Measurements from ENCODE around the gene KNTC1. TPM values are rescaled to one million over a fixed set of nuclear protein-coding genes. Genes with fewer than 3 reads are reported as not detected.

KNTC1 gene
- total RNA-seq, 1 experiment from 2014 or later = 71.3 TPM

- no peak overlapping the region for H2AFZ ChIP-seq (ENCODE audit: low read length)
- H3K79me2 ChIP-seq (ENCODE audit: insufficient read depth, low read length) = no peaks in the 10 kb centered on the region
- H2BK15ac ChIP-seq (ENCODE audit: low read depth, low read length) = no peak overlapping the region
- no peaks in the 10 kb centered on the region for H4K20me1 ChIP-seq (ENCODE audit: control insufficient read depth, insufficient read depth, insufficient read length)
- H2BK12ac ChIP-seq (ENCODE audit: insufficient read length, low read depth, low read length) = no peak overlapping the region
- no peak overlapping the region for H3K27ac ChIP-seq (ENCODE audit: insufficient read length, low read depth, low read length)
- H3K23ac ChIP-seq (ENCODE audit: insufficient read length, low read depth, low read length) = no peak overlapping the region
- no peak overlapping the region for H4K8ac ChIP-seq (replicated peaks; ENCODE audit: insufficient read length, low read depth, low read length)
- no peaks in the 10 kb centered on the region for H3K79me1 ChIP-seq (ENCODE audit: insufficient read depth, low read depth, low read length, poor library complexity, severe bottlenecking)
- H3K14ac ChIP-seq (ENCODE audit: insufficient read depth, low read length) = no peak overlapping the region
- H2BK120ac ChIP-seq (ENCODE audit: low read depth, low read length, poor library complexity, severe bottlenecking) = no peak overlapping the region
- H3T11ph ChIP-seq (ENCODE audit: low read length) = no peak overlapping the region
- no peaks in the 10 kb centered on the region for H3K9me3 ChIP-seq (ENCODE audit: control insufficient read depth, low read depth, low read length)
- no peak for TF ChIP-seq CTCF (conservative IDR thresholded peaks at IDR 0.05)
- peaks cover 29 to 75% (median 68%) of the 10 kb centered on the region in 3 experiments; a peak in 6 of 7 replicates for H3K36me3 Mint-ChIP-seq (ENCODE audit: insufficient read depth in 1 of 3, low read depth in 3 of 3)
- DNase-seq = no peak
- no peak overlapping the region for H4K5ac ChIP-seq (ENCODE audit: insufficient read length, low read depth, low read length)
- H2BK5ac ChIP-seq (ENCODE audit: insufficient read length, low read length) = no peak overlapping the region
- H2BK20ac ChIP-seq (ENCODE audit: low read depth, low read length, poor library complexity, severe bottlenecking) = no peak overlapping the region
- H4K91ac ChIP-seq (ENCODE audit: insufficient read length, low read depth, low read length) = no peak overlapping the region
- H3K4me2 ChIP-seq (ENCODE audit: insufficient read depth, insufficient read length, low read length) = no peak overlapping the region
- H2AK5ac ChIP-seq (ENCODE audit: insufficient read length, low read length) = no peak overlapping the region
- H3K9ac ChIP-seq (ENCODE audit: extremely low read depth, insufficient read length, low read length) = no peak overlapping the region
- WGBS (ENCODE audit: extremely low coverage, insufficient read length, low lambda C conversion rate) = no CpG with 5 or more reads among the region's 3 CpGs
- H3K4ac ChIP-seq (ENCODE audit: low read depth, low read length) = no peak overlapping the region
- H3K4me1 ChIP-seq (ENCODE audit: insufficient read depth, low read length) = no peaks in the 10 kb centered on the region
- no peak overlapping the region for H3K4me3 Mint-ChIP-seq
- no peaks in the 10 kb centered on the region for H3K27me3 ChIP-seq (ENCODE audit: insufficient read depth, low read length)
- H3K4me1 Mint-ChIP-seq = no peaks in the 10 kb centered on the region
- H3K9me3 Mint-ChIP-seq = no peaks in the 10 kb centered on the region
- no peak overlapping the region for H3K18ac ChIP-seq (ENCODE audit: insufficient read length, low read depth, low read length)
- H3K27ac Mint-ChIP-seq = no peak overlapping the region; a peak in 1 of 7 replicates
- H3K56ac ChIP-seq (ENCODE audit: insufficient read length, low read depth, low read length) = no peak overlapping the region
- no peaks in the 10 kb centered on the region for H3K23me2 ChIP-seq (ENCODE audit: insufficient read length, low read depth, low read length, poor library complexity, severe bottlenecking)
- H3K27me3 Mint-ChIP-seq (ENCODE audit: low read depth) = no peaks in the 10 kb centered on the region
Observed at GRCh38 chr12:122609732-122610131, 82.7 kb downstream of the KNTC1 start.

Data from H9 (cell line).